ENCODE data around the gene TTC39B.

Gene TTC39B

DNA sequence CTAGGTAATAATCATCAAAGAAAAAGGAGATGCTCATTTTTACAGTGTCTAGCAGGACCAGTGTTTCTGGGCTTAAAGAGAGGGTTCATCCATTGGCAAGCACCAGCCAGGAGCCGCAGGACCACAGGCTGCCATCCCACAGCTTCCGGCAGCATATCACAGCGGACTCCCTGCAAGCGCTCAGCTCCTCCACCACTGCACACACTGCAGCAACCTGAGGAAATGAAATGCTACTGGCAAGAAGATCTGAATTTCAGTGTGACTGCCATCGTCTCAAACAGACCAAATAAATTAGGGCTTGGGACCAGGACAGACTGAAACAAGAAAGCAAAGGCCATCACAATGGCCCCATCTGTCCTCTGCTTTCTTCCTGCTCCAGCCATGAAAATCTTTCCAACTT lies 114.2 kb downstream of the TTC39B start:
- H3K4me1 ChIP-seq (ENCODE audit: control insufficient read depth, insufficient read depth, low read length), result no peaks in the 10 kb centered on the region
- H3K4me3 ChIP-seq (ENCODE audit: low read length), result no peak overlapping the region
- H3K27me3 ChIP-seq (ENCODE audit: control insufficient read depth, insufficient read depth, low read length), result no peaks in the 10 kb centered on the region
- no peaks in the 10 kb centered on the region for H3K9me3 ChIP-seq (replicated peaks; ENCODE audit: low read length)
- no peak overlapping the region for H3K9ac ChIP-seq (ENCODE audit: low read depth, low read length)
- H3K36me3 ChIP-seq (ENCODE audit: insufficient read depth, low read length), result peaks cover 23% of the 10 kb centered on the region
- no peak overlapping the region for H3K4me2 ChIP-seq (ENCODE audit: low read length)

DNA sequence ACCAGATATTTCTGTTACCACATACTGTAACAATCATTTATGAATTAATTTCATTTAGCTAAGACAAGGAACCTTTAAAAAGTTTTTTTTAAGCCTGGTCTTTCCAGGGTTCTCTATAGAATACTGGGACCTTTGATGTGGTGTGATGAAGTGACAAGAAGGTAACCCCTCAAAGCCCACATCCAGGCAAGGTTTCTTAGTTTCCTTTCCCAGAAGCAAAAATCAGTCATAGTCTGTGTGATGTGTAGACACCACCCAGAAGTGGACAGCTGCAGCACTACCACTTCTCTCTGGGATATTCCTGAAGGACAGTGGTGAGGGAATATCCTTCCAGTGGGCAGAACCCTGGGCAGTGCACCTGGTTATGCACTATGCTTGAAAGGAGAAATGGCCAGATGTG lies 115.6 kb downstream of the TTC39B start:
- H3K4me1 ChIP-seq (ENCODE audit: control insufficient read depth, insufficient read depth, low read length), result no peaks in the 10 kb centered on the region
- peaks cover 37% of the 10 kb centered on the region for H3K36me3 ChIP-seq (ENCODE audit: insufficient read depth, low read length)
- H3K4me2 ChIP-seq (ENCODE audit: low read length), result no peak overlapping the region
- H3K4me3 ChIP-seq (ENCODE audit: low read length), result no peak overlapping the region
- H3K9me3 ChIP-seq (replicated peaks; ENCODE audit: low read length), result no peaks in the 10 kb centered on the region
- H3K27me3 ChIP-seq (ENCODE audit: control insufficient read depth, insufficient read depth, low read length), result no peaks in the 10 kb centered on the region
- no peak overlapping the region for H3K9ac ChIP-seq (ENCODE audit: low read depth, low read length)

DNA sequence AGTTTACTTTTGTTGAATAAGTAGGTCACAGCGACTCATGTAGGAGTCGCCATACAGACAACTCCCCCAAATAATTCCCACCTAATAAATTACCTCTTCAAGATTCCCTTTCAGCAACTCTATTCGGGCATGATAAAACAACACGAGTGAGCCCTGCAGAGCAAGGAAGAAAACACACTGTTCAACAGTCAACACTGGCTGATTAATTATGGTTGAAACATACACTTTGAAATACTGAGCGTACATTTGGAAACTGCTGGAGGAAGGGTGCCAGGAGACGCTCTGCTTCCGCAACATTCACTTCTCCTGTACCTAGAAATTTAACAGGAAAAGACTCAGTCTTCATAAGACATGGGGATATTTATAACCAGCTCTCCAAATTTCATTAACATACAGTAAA lies 117.5 kb downstream of the TTC39B start:
- no peak overlapping the region for H3K9ac ChIP-seq (ENCODE audit: low read depth, low read length)
- H3K4me2 ChIP-seq (ENCODE audit: low read length), result no peak overlapping the region
- no peaks in the 10 kb centered on the region for H3K4me1 ChIP-seq (ENCODE audit: control insufficient read depth, insufficient read depth, low read length)
- no peaks in the 10 kb centered on the region for H3K27me3 ChIP-seq (ENCODE audit: control insufficient read depth, insufficient read depth, low read length)
- peaks cover 44% of the 10 kb centered on the region for H3K36me3 ChIP-seq (ENCODE audit: insufficient read depth, low read length)
- no peak overlapping the region for H3K4me3 ChIP-seq (ENCODE audit: low read length)
- no peaks in the 10 kb centered on the region for H3K9me3 ChIP-seq (replicated peaks; ENCODE audit: low read length)

GRCh38 chr9:15187589-15187988 lies 119.4 kb downstream of the TTC39B start:
- Histone ChIP-seq H3K4me1 (ENCODE audit: control insufficient read depth, insufficient read depth, low read length) (no peaks in the 10 kb centered on the region), H3K4me3 (ENCODE audit: low read length) (no peak overlapping the region), H3K9me3 (replicated peaks; ENCODE audit: low read length) (no peaks in the 10 kb centered on the region), H3K36me3 (ENCODE audit: insufficient read depth, low read length) (peaks cover 44% of the 10 kb centered on the region), H3K9ac (ENCODE audit: low read depth, low read length) (no peak overlapping the region), H3K4me2 (ENCODE audit: low read length) (no peak overlapping the region), H3K27me3 (ENCODE audit: control insufficient read depth, insufficient read depth, low read length) (no peaks in the 10 kb centered on the region)

GRCh38 chr9:15182730-15183129 lies 124.3 kb downstream of the TTC39B start:
- no peak overlapping the region for H3K4me2 ChIP-seq (ENCODE audit: low read length)
- H3K36me3 ChIP-seq (ENCODE audit: insufficient read depth, low read length), result peaks cover 25% of the 10 kb centered on the region

GRCh38 chr9:15182101-15182551 lies 124.9 kb downstream of the TTC39B start:
- peaks cover 19% of the 10 kb centered on the region for H3K36me3 ChIP-seq (ENCODE audit: insufficient read depth, low read length)

More at GRCh38 chr9:15182730-15183129, 124.3 kb downstream of the TTC39B start:
- Histone ChIP-seq H3K9ac (ENCODE audit: low read depth, low read length) (no peak overlapping the region), H3K9me3 (replicated peaks; ENCODE audit: low read length) (no peaks in the 10 kb centered on the region), H3K27me3 (ENCODE audit: control insufficient read depth, insufficient read depth, low read length) (no peaks in the 10 kb centered on the region), H3K4me1 (ENCODE audit: control insufficient read depth, insufficient read depth, low read length) (no peaks in the 10 kb centered on the region), H3K4me3 (ENCODE audit: low read length) (no peak overlapping the region)

DNA sequence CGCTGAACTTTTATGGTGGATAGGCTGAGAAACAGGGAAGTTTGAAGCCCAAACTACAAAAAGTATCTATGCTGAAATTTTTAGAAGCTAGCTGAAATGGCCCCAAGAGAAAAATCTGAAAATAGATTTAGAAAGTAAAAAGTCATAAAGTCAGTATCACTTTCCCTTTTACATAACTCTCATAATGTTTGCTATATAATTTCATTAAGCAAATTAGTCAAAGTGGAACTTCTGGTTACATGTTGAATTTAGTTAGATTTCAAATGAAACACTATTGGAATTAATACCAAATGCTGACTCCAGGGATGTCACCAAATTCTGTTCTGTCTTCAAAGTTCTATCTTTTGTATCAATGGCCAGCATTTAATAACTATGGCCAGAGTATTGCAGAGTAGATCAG lies 126.9 kb downstream of the TTC39B start:
- peaks cover 6% of the 10 kb centered on the region for H3K36me3 ChIP-seq (ENCODE audit: insufficient read depth, low read length)
- H3K9ac ChIP-seq (ENCODE audit: low read depth, low read length), result no peak overlapping the region
- no peak overlapping the region for H3K4me3 ChIP-seq (ENCODE audit: low read length)
- no peaks in the 10 kb centered on the region for H3K27me3 ChIP-seq (ENCODE audit: control insufficient read depth, insufficient read depth, low read length)
- H3K9me3 ChIP-seq (replicated peaks; ENCODE audit: low read length), result no peaks in the 10 kb centered on the region
- no peaks in the 10 kb centered on the region for H3K4me1 ChIP-seq (ENCODE audit: control insufficient read depth, insufficient read depth, low read length)
- H3K4me2 ChIP-seq (ENCODE audit: low read length), result no peak overlapping the region

More at GRCh38 chr9:15182101-15182551, 124.9 kb downstream of the TTC39B start:
- H3K4me2 ChIP-seq (ENCODE audit: low read length), result no peak overlapping the region
- H3K4me3 ChIP-seq (ENCODE audit: low read length), result no peak overlapping the region
- H3K4me1 ChIP-seq (ENCODE audit: control insufficient read depth, insufficient read depth, low read length), result no peaks in the 10 kb centered on the region
- no peak overlapping the region for H3K9ac ChIP-seq (ENCODE audit: low read depth, low read length)
- H3K27me3 ChIP-seq (ENCODE audit: control insufficient read depth, insufficient read depth, low read length), result no peaks in the 10 kb centered on the region
- H3K9me3 ChIP-seq (replicated peaks; ENCODE audit: low read length), result no peaks in the 10 kb centered on the region

DNA sequence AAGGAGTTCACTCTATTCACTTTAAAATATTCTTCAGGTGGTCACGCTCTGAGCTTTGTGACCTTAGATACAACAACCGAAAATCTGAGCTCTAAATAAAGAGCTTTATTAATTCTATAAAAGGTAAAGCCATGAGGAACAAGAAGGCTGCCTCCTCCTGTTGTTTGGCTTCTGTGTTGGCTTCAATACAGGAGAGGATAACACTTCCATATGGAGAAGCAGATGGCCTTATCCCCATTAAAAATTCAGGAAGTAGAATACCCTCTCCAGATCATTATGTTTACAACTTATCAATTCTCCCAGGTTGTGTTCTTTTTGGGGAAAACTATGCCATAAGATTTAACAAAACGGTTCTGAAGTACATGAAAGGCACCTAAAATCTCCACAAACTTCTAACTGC lies 128.4 kb downstream of the TTC39B start:
- H3K9me3 ChIP-seq (replicated peaks; ENCODE audit: low read length), result no peaks in the 10 kb centered on the region
- H3K27me3 ChIP-seq (ENCODE audit: control insufficient read depth, insufficient read depth, low read length), result no peaks in the 10 kb centered on the region
- no peak overlapping the region for H3K9ac ChIP-seq (ENCODE audit: low read depth, low read length)
- no peaks in the 10 kb centered on the region for H3K4me1 ChIP-seq (ENCODE audit: control insufficient read depth, insufficient read depth, low read length)
- H3K36me3 ChIP-seq (ENCODE audit: insufficient read depth, low read length), result peaks cover 16% of the 10 kb centered on the region
- no peak overlapping the region for H3K4me3 ChIP-seq (ENCODE audit: low read length)
- no peak overlapping the region for H3K4me2 ChIP-seq (ENCODE audit: low read length)

GRCh38 chr9:15176836-15177235 lies 130.2 kb downstream of the TTC39B start:
- Histone ChIP-seq H3K9me3 (replicated peaks; ENCODE audit: low read length) (no peaks in the 10 kb centered on the region), H3K9ac (ENCODE audit: low read depth, low read length) (no peak overlapping the region), H3K27me3 (ENCODE audit: control insufficient read depth, insufficient read depth, low read length) (no peaks in the 10 kb centered on the region), H3K36me3 (ENCODE audit: insufficient read depth, low read length) (peaks cover 16% of the 10 kb centered on the region), H3K4me1 (ENCODE audit: control insufficient read depth, insufficient read depth, low read length) (no peaks in the 10 kb centered on the region), H3K4me2 (ENCODE audit: low read length) (no peak overlapping the region), H3K4me3 (ENCODE audit: low read length) (no peak overlapping the region)

DNA sequence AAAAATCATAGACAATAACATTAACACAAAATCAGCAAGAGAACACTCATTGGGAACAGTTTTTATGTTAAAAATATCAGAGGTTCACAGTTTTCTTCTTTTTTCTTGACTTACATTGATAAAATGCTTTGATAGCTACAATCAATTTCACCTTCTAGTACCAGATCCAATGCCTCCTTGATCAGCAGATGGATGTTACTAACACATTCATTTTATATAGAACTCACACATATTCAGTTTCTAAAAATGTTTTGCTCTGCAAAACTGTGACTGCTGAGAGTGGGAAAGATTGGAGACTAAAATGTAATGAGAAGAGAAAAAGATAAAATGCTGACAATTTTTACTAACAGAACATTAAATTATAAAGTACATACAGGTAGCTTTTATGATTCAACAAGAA lies 143.1 kb downstream of the TTC39B start:
- Histone ChIP-seq H3K4me3 (ENCODE audit: low read length) (no peak overlapping the region), H3K36me3 (ENCODE audit: insufficient read depth, low read length) (peaks cover 2% of the 10 kb centered on the region), H3K4me1 (ENCODE audit: control insufficient read depth, insufficient read depth, low read length) (peaks cover 16% of the 10 kb centered on the region), H3K4me2 (ENCODE audit: low read length) (no peak overlapping the region), H3K9me3 (replicated peaks; ENCODE audit: low read length) (no peaks in the 10 kb centered on the region), H3K9ac (ENCODE audit: low read depth, low read length) (no peak overlapping the region), H3K27me3 (ENCODE audit: control insufficient read depth, insufficient read depth, low read length) (no peaks in the 10 kb centered on the region)

- no peak overlapping the region for H3K4me2 ChIP-seq (ENCODE audit: low read length)
- no peak overlapping the region for H3K9ac ChIP-seq (ENCODE audit: low read depth, low read length)
- no peaks in the 10 kb centered on the region for H3K36me3 ChIP-seq (ENCODE audit: insufficient read depth, low read length)
- no peaks in the 10 kb centered on the region for H3K27me3 ChIP-seq (ENCODE audit: control insufficient read depth, insufficient read depth, low read length)
- H3K4me1 ChIP-seq (ENCODE audit: control insufficient read depth, insufficient read depth, low read length), result peaks cover 38% of the 10 kb centered on the region
- H3K9me3 ChIP-seq (replicated peaks; ENCODE audit: low read length), result no peaks in the 10 kb centered on the region
- no peak overlapping the region for H3K4me3 ChIP-seq (ENCODE audit: low read length)
Observed at GRCh38 chr9:15161753-15162152, 145.3 kb downstream of the TTC39B start.

- no peak overlapping the region for H3K4me2 ChIP-seq (ENCODE audit: low read length)
- no peaks in the 10 kb centered on the region for H3K36me3 ChIP-seq (ENCODE audit: insufficient read depth, low read length)
- no peak overlapping the region for H3K9ac ChIP-seq (ENCODE audit: low read depth, low read length)
- H3K27me3 ChIP-seq (ENCODE audit: control insufficient read depth, insufficient read depth, low read length), result no peaks in the 10 kb centered on the region
- H3K9me3 ChIP-seq (replicated peaks; ENCODE audit: low read length), result no peaks in the 10 kb centered on the region
- H3K4me1 ChIP-seq (ENCODE audit: control insufficient read depth, insufficient read depth, low read length), result peaks cover 49% of the 10 kb centered on the region
- no peak overlapping the region for H3K4me3 ChIP-seq (ENCODE audit: low read length)
Observed at GRCh38 chr9:15160673-15161072, 146.3 kb downstream of the TTC39B start.
